OCI-LY7 (cell line): ENCODE measurements around the gene CRYL1. TPM values are rescaled to one million over a fixed set of nuclear protein-coding genes. Genes with fewer than 3 reads are reported as not detected.

Source experiments
- BruUV-seq: library from RNA; stranded (reverse); fragments of 400-500 nt; replicated peaks from 2 replicates; lab custom pipeline; 2021; lab: Mats Ljungman, UMichigan
- CTCF ChIA-PET: fragments of 300-600 bp; sonication (Branson Sonifier 250); formaldehyde crosslinking; loops from one replicate; lab custom pipeline; 2022; ENCODE audit warnings: antibody characterized with exemption; ENCODE audit not compliant: unreplicated experiment; lab: Charles Lee
- POLR2A ChIA-PET: fragments of 300-600 bp; sonication (Branson Sonifier 250); formaldehyde crosslinking; loops from one replicate; lab custom pipeline; 2022; ENCODE audit warnings: antibody characterized with exemption; lab: Charles Lee
- DNase-seq: peaks from one replicate; pipeline ENCODE4 v3.0.0-alpha.2; 2015; ENCODE audit warnings: low spot score
- H2AFZ ChIP-seq: fragments of 200-600 bp; sonication (generic), shearing (Covaris generic); 2 replicates; pipeline ENCODE4 v1.6.1; 2014; ENCODE audit warnings: mild to moderate bottlenecking, antibody characterized with exemption, low read length, moderate library complexity
- H3K27ac ChIP-seq: fragments of 200-600 bp; sonication (generic); 2 replicates; pipeline ENCODE4 v1.5.1; 2014; ENCODE audit warnings: mixed run types, low read depth, mild to moderate bottlenecking, moderate library complexity, low read length, inconsistent platforms; ENCODE audit not compliant: poor library complexity, severe bottlenecking
- H3K36me3 ChIP-seq: fragments of 200-600 bp; sonication (generic); 2 replicates; pipeline ENCODE4 v1.6.1; 2014; ENCODE audit warnings: mild to moderate bottlenecking, antibody characterized with exemption, low read length, moderate library complexity, mixed read lengths; ENCODE audit not compliant: insufficient read depth
- H3K4me1 ChIP-seq: fragments of 200-600 bp; sonication (generic); 2 replicates; pipeline ENCODE4 v1.5.1; 2014; ENCODE audit warnings: mild to moderate bottlenecking, low read length; ENCODE audit not compliant: insufficient read depth, poor library complexity, severe bottlenecking
- H3K4me2 ChIP-seq: fragments of 200-600 bp; sonication (generic); 2 replicates; pipeline ENCODE4 v1.6.1; 2014; ENCODE audit warnings: mild to moderate bottlenecking, low read length
- H3K4me3 ChIP-seq: fragments of 200-600 bp; sonication (generic); 2 replicates; pipeline ENCODE4 v1.5.1; 2014; ENCODE audit warnings: mild to moderate bottlenecking, low read depth, low read length; ENCODE audit not compliant: poor library complexity, severe bottlenecking
- H3K79me2 ChIP-seq: fragments of 200-600 bp; sonication (generic); 2 replicates; pipeline ENCODE4 v1.6.1; 2016; ENCODE audit warnings: low read depth, mild to moderate bottlenecking, low read length, moderate library complexity, mixed read lengths; ENCODE audit not compliant: insufficient read depth
- H3K9me2 ChIP-seq: fragments of 200-600 bp; sonication (generic); 2 replicates; pipeline ENCODE4 v1.6.1; 2016; ENCODE audit warnings: mild to moderate bottlenecking, low read length, mixed read lengths; ENCODE audit not compliant: insufficient read depth
- H3K9me3 ChIP-seq: fragments of 200-600 bp; sonication (generic); 2 replicates; pipeline ENCODE4 v1.6.1; 2014; ENCODE audit warnings: mild to moderate bottlenecking, mixed run types, low read length, mixed read lengths
- H4K20me1 ChIP-seq: fragments of 200-600 bp; sonication (generic); 2 replicates; pipeline ENCODE4 v1.6.1; 2014; ENCODE audit warnings: mild to moderate bottlenecking, antibody characterized with exemption, low read length, moderate library complexity, mixed read lengths; ENCODE audit not compliant: insufficient read depth
- EZH2phosphoT487 ChIP-seq: fragments of 200-600 bp; sonication (generic); IDR thresholded peaks from 2 replicates; pipeline ENCODE4 v1.6.1; 2018; ENCODE audit warnings: low read depth, borderline replicate concordance, mild to moderate bottlenecking, mixed run types, antibody characterized with exemption, low read length, moderate library complexity, mixed read lengths
- intact Hi-C: fragments of 100-400 bp; cut with micrococcal nuclease; formaldehyde crosslinking; loops from one replicate; pipeline ENCODE4 v1.10.0; 2022; ENCODE audit not compliant: unreplicated experiment
- total RNA-seq, 2 experiments: library from RNA; depleted of rRNA in 1 of 2; stranded (reverse); fragments of >200 nt in 1 of 2; shearing (Covaris generic) in 1 of 2; gene quantifications; 2 replicates each; pipeline ENCODE4 v1.2.3, GENCODE V29; 2014 to 2022
- TF ChIP-seq, protein P1 (sequence below): fragments of 200-600 bp; sonication (generic); conservative IDR thresholded peaks from 2 replicates; pipeline ENCODE4 v1.5.1; 2014; ENCODE audit warnings: mild to moderate bottlenecking, antibody characterized with exemption, low read length, moderate library complexity, mixed read lengths

The CRYL1 gene
- total RNA-seq, 2 experiments from 2014 or later, result not detected

DNA sequence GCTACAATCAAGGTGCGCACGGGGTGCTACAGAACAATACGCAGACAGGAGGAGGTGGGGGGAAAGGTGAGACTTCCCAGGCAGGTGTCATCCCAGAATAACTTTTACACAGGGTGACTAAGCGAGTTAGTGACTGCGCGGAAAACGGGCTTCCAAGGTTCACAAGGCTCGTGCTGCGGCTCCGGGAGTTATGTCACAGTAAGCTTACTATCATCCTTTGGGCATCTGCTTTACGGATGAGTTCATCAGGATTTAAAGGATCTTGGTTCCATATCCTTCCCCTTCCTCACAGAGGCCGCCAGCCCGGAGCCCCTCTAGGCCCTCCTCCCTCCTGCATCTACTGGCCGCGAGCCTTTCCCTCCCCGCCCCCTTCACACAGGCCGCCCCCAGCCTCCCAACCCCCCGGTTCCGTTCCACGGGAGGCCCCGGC is 40.8 kb upstream of the CRYL1 start:
- intact Hi-C loops, result loop anchor here (2.0 to 10.0 kb wide), 3 partner anchors 138 to 358 kb away; partner anchors contain the start of gene EEF1AKMT1
- Histone ChIP-seq H3K4me2 (peak overlapping the region; percentile 99), H3K9me2 (no peaks in the 10 kb centered on the region), H3K79me2 (no peaks in the 10 kb centered on the region), H3K27ac (peak overlapping the region; percentile 53), H2AFZ (peak overlapping the region; percentile 99), H3K4me1 (peaks cover 4% of the 10 kb centered on the region), H3K4me3 (peak overlapping the region; percentile 80), H4K20me1 (no peaks in the 10 kb centered on the region), H3K36me3 (no peaks in the 10 kb centered on the region), H3K9me3 (peaks cover 6% of the 10 kb centered on the region; the same call in 1 of the 2 replicates)
- no TSS peak for BruUV-seq
- ChIA-PET POLR2A (no interaction called here), CTCF (no interaction called here)
- TF ChIP-seq, protein P1, sequence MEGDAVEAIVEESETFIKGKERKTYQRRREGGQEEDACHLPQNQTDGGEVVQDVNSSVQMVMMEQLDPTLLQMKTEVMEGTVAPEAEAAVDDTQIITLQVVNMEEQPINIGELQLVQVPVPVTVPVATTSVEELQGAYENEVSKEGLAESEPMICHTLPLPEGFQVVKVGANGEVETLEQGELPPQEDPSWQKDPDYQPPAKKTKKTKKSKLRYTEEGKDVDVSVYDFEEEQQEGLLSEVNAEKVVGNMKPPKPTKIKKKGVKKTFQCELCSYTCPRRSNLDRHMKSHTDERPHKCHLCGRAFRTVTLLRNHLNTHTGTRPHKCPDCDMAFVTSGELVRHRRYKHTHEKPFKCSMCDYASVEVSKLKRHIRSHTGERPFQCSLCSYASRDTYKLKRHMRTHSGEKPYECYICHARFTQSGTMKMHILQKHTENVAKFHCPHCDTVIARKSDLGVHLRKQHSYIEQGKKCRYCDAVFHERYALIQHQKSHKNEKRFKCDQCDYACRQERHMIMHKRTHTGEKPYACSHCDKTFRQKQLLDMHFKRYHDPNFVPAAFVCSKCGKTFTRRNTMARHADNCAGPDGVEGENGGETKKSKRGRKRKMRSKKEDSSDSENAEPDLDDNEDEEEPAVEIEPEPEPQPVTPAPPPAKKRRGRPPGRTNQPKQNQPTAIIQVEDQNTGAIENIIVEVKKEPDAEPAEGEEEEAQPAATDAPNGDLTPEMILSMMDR, result no peak
- TF ChIP-seq EZH2phosphoT487, result no peak
- no peak for DNase-seq

DNA sequence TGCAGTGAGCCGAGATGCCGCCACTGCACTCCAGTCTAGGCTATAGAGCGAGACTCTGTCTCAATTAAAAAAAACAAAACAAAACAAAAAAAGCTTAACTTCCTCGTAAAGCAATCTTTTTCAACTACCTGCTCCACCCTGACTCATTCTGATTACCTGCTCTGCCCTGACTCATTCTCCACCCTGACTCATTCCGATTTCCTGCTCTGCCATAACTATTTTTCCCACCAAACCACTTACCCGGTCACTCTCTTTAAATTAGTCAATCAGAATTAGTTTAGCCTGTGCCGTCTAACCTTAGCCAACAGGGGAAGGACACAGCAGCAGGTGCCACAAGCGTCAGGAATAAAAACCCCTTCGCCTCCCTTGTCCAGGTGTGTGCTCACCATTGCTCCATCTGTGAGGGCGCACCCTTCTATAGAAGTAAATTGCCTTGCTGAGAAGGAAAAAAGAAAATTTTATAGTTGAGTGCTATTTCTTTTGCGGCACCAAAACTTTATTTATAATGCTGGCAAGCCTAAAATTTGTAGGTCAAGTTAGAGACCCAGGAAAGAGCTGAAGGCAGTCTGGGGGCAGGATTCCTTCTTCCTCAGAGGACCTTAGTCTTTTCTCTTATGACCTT is 39.6 kb upstream of the CRYL1 start:
- intact Hi-C loops, result loop anchor here (5.0 to 10.0 kb wide), 2 partner anchors 207 to 360 kb away; partner anchors contain the start of gene EEF1AKMT1
- Histone ChIP-seq H3K4me1 (peaks cover 4% of the 10 kb centered on the region), H3K4me3 (no peak overlapping the region), H2AFZ (no peak overlapping the region), H3K9me3 (peaks cover 6% of the 10 kb centered on the region; the same call in 1 of the 2 replicates), H3K27ac (no peak overlapping the region), H4K20me1 (no peaks in the 10 kb centered on the region), H3K4me2 (no peak overlapping the region), H3K9me2 (no peaks in the 10 kb centered on the region), H3K36me3 (no peaks in the 10 kb centered on the region), H3K79me2 (no peaks in the 10 kb centered on the region)
- CTCF ChIA-PET, result no interaction called here
- BruUV-seq, result no TSS peak
- TF ChIP-seq, protein P1, result no peak
- TF ChIP-seq EZH2phosphoT487, result no peak
- POLR2A ChIA-PET, result no interaction called here
- DNase-seq, result no peak

DNA sequence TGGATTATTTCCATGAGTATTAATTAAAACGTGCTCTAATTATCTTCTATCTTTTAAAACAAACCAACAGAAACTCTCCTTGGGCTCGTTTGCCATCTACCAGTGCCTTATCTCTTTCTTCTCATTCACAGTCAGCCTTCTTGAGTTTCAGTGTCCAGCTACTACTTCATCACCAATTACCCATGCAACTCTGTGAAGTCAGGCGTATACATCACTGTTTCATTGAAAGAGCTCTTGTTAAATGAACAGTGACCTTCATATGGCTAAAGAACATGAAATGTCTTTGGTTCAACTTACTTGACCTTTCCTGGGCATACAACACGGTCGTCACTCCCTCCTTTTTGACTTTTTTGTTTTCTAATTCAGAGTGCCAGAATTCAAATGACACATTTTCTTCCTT is 36.1 kb upstream of the CRYL1 start:
- ChIA-PET CTCF (no interaction called here), POLR2A (no interaction called here)
- H3K9me2 ChIP-seq, result no peaks in the 10 kb centered on the region
- H3K4me1 ChIP-seq, result peaks cover 4% of the 10 kb centered on the region
- H3K4me2 ChIP-seq, result no peak overlapping the region
- intact Hi-C loops, result loop anchor here (10.0 kb wide), 1 partner anchor 363 kb away; no protein-coding TSS in a partner anchor
- H3K27ac ChIP-seq, result no peak overlapping the region
- no peaks in the 10 kb centered on the region for H4K20me1 ChIP-seq
- no peak for DNase-seq
- no peak overlapping the region for H2AFZ ChIP-seq
- no TSS peak for BruUV-seq
- H3K9me3 ChIP-seq, result peaks cover 6% of the 10 kb centered on the region; the same call in 1 of the 2 replicates
- H3K36me3 ChIP-seq, result no peaks in the 10 kb centered on the region
- TF ChIP-seq EZH2phosphoT487, result no peak
- TF ChIP-seq, protein P1, result no peak
- no peaks in the 10 kb centered on the region for H3K79me2 ChIP-seq
- H3K4me3 ChIP-seq, result no peak overlapping the region
